Measurements from ENCODE around the gene NCK1.
"Not testable (repeated sequence)": the region's sequence is repeated elsewhere in the genome, so short reads cannot be mapped to it uniquely, and the experiment has no call there.

DNA sequence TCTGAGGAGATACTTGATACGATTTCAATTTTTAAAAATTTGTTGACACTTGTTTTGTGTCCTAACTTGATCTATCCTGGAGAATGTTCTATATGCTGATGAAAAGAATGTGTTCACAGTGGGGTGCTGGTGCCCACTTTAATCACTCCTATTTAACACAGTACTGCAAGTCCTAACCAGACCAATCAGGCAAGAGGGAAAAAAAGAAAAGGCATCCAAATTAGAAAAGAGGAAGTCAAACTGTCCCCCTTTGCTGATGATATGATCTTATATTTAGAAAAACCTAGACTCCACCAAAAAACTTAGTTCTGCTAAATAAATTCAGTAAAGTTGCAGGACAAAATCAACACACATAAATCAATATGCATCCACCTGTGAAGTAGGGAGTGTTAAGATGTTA lies 40.5 kb downstream of the NCK1 start:
- TF ChIP-seq, protein P1, sequence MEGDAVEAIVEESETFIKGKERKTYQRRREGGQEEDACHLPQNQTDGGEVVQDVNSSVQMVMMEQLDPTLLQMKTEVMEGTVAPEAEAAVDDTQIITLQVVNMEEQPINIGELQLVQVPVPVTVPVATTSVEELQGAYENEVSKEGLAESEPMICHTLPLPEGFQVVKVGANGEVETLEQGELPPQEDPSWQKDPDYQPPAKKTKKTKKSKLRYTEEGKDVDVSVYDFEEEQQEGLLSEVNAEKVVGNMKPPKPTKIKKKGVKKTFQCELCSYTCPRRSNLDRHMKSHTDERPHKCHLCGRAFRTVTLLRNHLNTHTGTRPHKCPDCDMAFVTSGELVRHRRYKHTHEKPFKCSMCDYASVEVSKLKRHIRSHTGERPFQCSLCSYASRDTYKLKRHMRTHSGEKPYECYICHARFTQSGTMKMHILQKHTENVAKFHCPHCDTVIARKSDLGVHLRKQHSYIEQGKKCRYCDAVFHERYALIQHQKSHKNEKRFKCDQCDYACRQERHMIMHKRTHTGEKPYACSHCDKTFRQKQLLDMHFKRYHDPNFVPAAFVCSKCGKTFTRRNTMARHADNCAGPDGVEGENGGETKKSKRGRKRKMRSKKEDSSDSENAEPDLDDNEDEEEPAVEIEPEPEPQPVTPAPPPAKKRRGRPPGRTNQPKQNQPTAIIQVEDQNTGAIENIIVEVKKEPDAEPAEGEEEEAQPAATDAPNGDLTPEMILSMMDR (IDR thresholded peaks at IDR 0.05; ENCODE audit: low read length), result not testable (repeated sequence)
- TF ChIP-seq EZH2 (IDR thresholded peaks at IDR 0.05; ENCODE audit: borderline replicate concordance, low read length), result not testable (repeated sequence)
